Measurements from ENCODE around the gene TDRD15. TPM values are rescaled to one million over a fixed set of nuclear protein-coding genes. Genes with fewer than 3 reads are reported as not detected.

TDRD15 gene
- total and polyA plus RNA-seq, 2 of the 4 experiments (the other 2 are of a cell fraction): not detected

DNA sequence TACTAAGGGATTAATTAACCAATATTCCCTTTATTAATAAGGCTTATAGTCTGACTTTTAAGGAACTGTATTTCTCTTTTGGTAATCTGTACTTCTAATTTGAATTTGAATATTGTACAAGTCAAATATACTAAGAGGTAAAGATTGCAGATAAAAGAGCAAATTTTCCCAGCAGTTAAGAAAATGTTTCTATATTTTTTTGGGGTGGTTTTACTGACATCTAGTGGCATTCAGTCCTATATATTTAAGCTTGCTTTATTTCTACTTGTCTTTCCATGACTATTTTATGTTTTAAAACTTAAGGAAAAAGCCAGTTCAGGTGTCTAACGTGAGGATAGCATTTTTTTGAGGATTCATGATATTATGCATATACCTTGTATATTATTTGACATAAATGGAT is 41.6 kb downstream of the TDRD15 start:
- no peak for ATAC-seq (ENCODE audit: low read depth)
- H3K4me2 ChIP-seq (ENCODE audit: low read depth, low read length): no peak overlapping the region
- H3K23ac ChIP-seq (ENCODE audit: low read depth, low read length): no peak overlapping the region
- H4K8ac ChIP-seq (ENCODE audit: low read depth in 2 of 2, low read length in 2 of 2): no peak overlapping the region
- TF ChIP-seq, protein P1, sequence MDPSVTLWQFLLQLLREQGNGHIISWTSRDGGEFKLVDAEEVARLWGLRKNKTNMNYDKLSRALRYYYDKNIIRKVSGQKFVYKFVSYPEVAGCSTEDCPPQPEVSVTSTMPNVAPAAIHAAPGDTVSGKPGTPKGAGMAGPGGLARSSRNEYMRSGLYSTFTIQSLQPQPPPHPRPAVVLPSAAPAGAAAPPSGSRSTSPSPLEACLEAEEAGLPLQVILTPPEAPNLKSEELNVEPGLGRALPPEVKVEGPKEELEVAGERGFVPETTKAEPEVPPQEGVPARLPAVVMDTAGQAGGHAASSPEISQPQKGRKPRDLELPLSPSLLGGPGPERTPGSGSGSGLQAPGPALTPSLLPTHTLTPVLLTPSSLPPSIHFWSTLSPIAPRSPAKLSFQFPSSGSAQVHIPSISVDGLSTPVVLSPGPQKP (IDR thresholded peaks at IDR 0.05; ENCODE audit: borderline replicate concordance, low read depth, low read length): no peak
- TF ChIP-seq, protein P2, sequence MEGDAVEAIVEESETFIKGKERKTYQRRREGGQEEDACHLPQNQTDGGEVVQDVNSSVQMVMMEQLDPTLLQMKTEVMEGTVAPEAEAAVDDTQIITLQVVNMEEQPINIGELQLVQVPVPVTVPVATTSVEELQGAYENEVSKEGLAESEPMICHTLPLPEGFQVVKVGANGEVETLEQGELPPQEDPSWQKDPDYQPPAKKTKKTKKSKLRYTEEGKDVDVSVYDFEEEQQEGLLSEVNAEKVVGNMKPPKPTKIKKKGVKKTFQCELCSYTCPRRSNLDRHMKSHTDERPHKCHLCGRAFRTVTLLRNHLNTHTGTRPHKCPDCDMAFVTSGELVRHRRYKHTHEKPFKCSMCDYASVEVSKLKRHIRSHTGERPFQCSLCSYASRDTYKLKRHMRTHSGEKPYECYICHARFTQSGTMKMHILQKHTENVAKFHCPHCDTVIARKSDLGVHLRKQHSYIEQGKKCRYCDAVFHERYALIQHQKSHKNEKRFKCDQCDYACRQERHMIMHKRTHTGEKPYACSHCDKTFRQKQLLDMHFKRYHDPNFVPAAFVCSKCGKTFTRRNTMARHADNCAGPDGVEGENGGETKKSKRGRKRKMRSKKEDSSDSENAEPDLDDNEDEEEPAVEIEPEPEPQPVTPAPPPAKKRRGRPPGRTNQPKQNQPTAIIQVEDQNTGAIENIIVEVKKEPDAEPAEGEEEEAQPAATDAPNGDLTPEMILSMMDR (conservative IDR thresholded peaks at IDR 0.05; ENCODE audit: low read depth, low read length): peak; percentile 22; the same call in 1 of the 2 replicates
- no peak overlapping the region for H3K14ac ChIP-seq (replicated peaks; ENCODE audit: low read depth, low read length)
- no peak overlapping the region for H4K5ac ChIP-seq (ENCODE audit: low read depth, low read length)
- H2BK5ac ChIP-seq (ENCODE audit: low read depth, low read length, poor library complexity, severe bottlenecking): no peak overlapping the region
- H3K18ac ChIP-seq (ENCODE audit: low read depth, low read length): no peak overlapping the region
- H3K56ac ChIP-seq (ENCODE audit: extremely low read depth, insufficient read depth, low read length): no peak overlapping the region
- POLR2A ChIA-PET (ENCODE audit: unreplicated experiment): no interaction called here
- no peak overlapping the region for H3K4ac ChIP-seq (ENCODE audit: low read depth, low read length)
- CTCF ChIA-PET: interaction anchor here (1.3 kb wide), 1 partner anchor 123 kb away, joined by 3 read pairs; no protein-coding TSS in a partner anchor
- no peaks in the 10 kb centered on the region for H4K20me1 ChIP-seq (ENCODE audit: insufficient read depth, low read length)
- dilution Hi-C loops (cut with HindIII; ENCODE audit: low sequenced_read_pairs, unreplicated experiment) (no loop called here), intact Hi-C loops (cut with micrococcal nuclease) (no loop called here), in situ Hi-C loops (cut with MboI; ENCODE audit: low sequenced_read_pairs) (no loop called here)
- H2BK120ac ChIP-seq (ENCODE audit: low read depth, low read length): no peak overlapping the region
- H2AFZ ChIP-seq (replicated peaks; ENCODE audit: low read length, poor library complexity): no peak overlapping the region
- no peaks in the 10 kb centered on the region for H3K27me3 ChIP-seq (ENCODE audit: control insufficient read depth, insufficient read depth, low read length)
- BruUV-seq (replicated peaks): no TSS peak
- no peak overlapping the region for H3K9ac ChIP-seq (ENCODE audit: low read depth, low read length)
- no peak overlapping the region for H2BK15ac ChIP-seq (ENCODE audit: low read depth, low read length)
- no peak overlapping the region for H3K4me3 ChIP-seq (ENCODE audit: insufficient read depth, low read depth, low read length)
- no peaks in the 10 kb centered on the region for H3K79me1 ChIP-seq (ENCODE audit: low read depth in 1 of 2, low read length in 2 of 2)
- H2BK20ac ChIP-seq (ENCODE audit: low read depth, low read length): no peak overlapping the region
- no peaks in the 10 kb centered on the region for H3K4me1 ChIP-seq (ENCODE audit: control insufficient read depth, insufficient read depth, low read length)
- DNase-seq: peak; percentile 1
- H2AK9ac ChIP-seq (replicated peaks; ENCODE audit: low read depth, low read length, poor library complexity): no peak overlapping the region
- H4K91ac ChIP-seq (ENCODE audit: insufficient read depth, low read depth, low read length): no peak overlapping the region
- no peaks in the 10 kb centered on the region for H3K9me3 ChIP-seq (ENCODE audit: control insufficient read depth, insufficient read depth, low read length)
- H3K36me3 ChIP-seq (ENCODE audit: control insufficient read depth, insufficient read depth, low read length): no peaks in the 10 kb centered on the region
- H3K27ac ChIP-seq (ENCODE audit: insufficient read depth, low read length): no peak overlapping the region
- no CpG with 5 or more reads among the region's 1 CpG for WGBS, 2 experiments (ENCODE audit: extremely low coverage in 2 of 2, insufficient read length in 1 of 2)
- no peak overlapping the region for H2AK5ac ChIP-seq (ENCODE audit: low read depth, low read length)
- H3K9me1 ChIP-seq (ENCODE audit: insufficient read depth, low read length): no peaks in the 10 kb centered on the region
